Chondrocyte (in vitro differentiated cells): Measurements from ENCODE around the gene ARHGAP24. TPM values are rescaled to one million over a fixed set of nuclear protein-coding genes. Genes with fewer than 3 reads are reported as not detected.
A peak's percentile ranks its signal among the peaks of the same experiment; 100 is the strongest.

ENCODE experiments used
- DNase-seq: peaks from one replicate; pipeline ENCODE4 v3.0.0; 2021; ENCODE audit warnings: mixed read lengths, low spot score
- H3K27ac Mint-ChIP-seq: one replicate; pipeline ENCODE4 v1.8.0; 2021; ENCODE audit warnings: mild to moderate bottlenecking, moderate library complexity, mixed read lengths; ENCODE audit not compliant: unreplicated experiment
- H3K27me3 Mint-ChIP-seq: 2 replicates; pipeline ENCODE4 v1.8.0; 2021; ENCODE audit warnings: low read depth, mixed read lengths
- H3K36me3 Mint-ChIP-seq: 2 replicates; pipeline ENCODE4 v1.8.0; 2021; ENCODE audit warnings: low read depth, mixed read lengths
- H3K4me1 Mint-ChIP-seq: 2 replicates; pipeline ENCODE4 v1.8.0; 2021; ENCODE audit warnings: low read depth, mild to moderate bottlenecking, mixed read lengths
- H3K4me3 Mint-ChIP-seq: one replicate; pipeline ENCODE4 v1.8.0; 2021; ENCODE audit warnings: mild to moderate bottlenecking, moderate library complexity, mixed read lengths; ENCODE audit not compliant: unreplicated experiment
- H3K9me3 Mint-ChIP-seq: 2 replicates; pipeline ENCODE4 v1.8.0; 2021; ENCODE audit warnings: low read depth, mixed read lengths
- total RNA-seq: library from RNA; stranded (reverse); gene quantifications from 3 replicates; pipeline ENCODE4 v1.2.1, GENCODE V29; 2021
- TF ChIP-seq, protein P1 (sequence below): fragments of 200-600 bp; sonication (generic); IDR thresholded peaks from 2 replicates; pipeline ENCODE4 v1.5.0; 2021; ENCODE audit warnings: antibody characterized with exemption, mild to moderate bottlenecking, moderate library complexity

Gene ARHGAP24
- total RNA-seq, 1 donor from 2014 or later: 22.0 TPM

GRCh38 chr4:85932500-85933290 is 457.7 kb downstream of the ARHGAP24 start:
- peak overlapping the region; percentile 86 for H3K27ac Mint-ChIP-seq
- peaks cover 63% of the 10 kb centered on the region for H3K4me1 Mint-ChIP-seq

GRCh38 chr4:85933291-85933640 is 458.3 kb downstream of the ARHGAP24 start:
- peak overlapping the region; percentile 81 for H3K27ac Mint-ChIP-seq
- peaks cover 65% of the 10 kb centered on the region for H3K4me1 Mint-ChIP-seq

More at GRCh38 chr4:85932500-85933290, 457.7 kb downstream of the ARHGAP24 start:
- DNase-seq: peak; percentile 74
- TF ChIP-seq, protein P1, sequence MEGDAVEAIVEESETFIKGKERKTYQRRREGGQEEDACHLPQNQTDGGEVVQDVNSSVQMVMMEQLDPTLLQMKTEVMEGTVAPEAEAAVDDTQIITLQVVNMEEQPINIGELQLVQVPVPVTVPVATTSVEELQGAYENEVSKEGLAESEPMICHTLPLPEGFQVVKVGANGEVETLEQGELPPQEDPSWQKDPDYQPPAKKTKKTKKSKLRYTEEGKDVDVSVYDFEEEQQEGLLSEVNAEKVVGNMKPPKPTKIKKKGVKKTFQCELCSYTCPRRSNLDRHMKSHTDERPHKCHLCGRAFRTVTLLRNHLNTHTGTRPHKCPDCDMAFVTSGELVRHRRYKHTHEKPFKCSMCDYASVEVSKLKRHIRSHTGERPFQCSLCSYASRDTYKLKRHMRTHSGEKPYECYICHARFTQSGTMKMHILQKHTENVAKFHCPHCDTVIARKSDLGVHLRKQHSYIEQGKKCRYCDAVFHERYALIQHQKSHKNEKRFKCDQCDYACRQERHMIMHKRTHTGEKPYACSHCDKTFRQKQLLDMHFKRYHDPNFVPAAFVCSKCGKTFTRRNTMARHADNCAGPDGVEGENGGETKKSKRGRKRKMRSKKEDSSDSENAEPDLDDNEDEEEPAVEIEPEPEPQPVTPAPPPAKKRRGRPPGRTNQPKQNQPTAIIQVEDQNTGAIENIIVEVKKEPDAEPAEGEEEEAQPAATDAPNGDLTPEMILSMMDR: no peak
- Mint-ChIP-seq H3K36me3 (peaks cover 2% of the 10 kb centered on the region), H3K9me3 (no peaks in the 10 kb centered on the region), H3K27me3 (no peaks in the 10 kb centered on the region), H3K4me3 (peak overlapping the region; percentile 50)

GRCh38 chr4:85937507-85937906 is 462.6 kb downstream of the ARHGAP24 start:
- no peak overlapping the region for H3K4me3 Mint-ChIP-seq
- H3K27ac Mint-ChIP-seq: no peak overlapping the region
- no peaks in the 10 kb centered on the region for H3K9me3 Mint-ChIP-seq
- TF ChIP-seq, protein P1: no peak
- H3K4me1 Mint-ChIP-seq: peaks cover 26% of the 10 kb centered on the region
- no peak for DNase-seq
- H3K36me3 Mint-ChIP-seq: peaks cover 5% of the 10 kb centered on the region
- no peaks in the 10 kb centered on the region for H3K27me3 Mint-ChIP-seq

More at GRCh38 chr4:85933291-85933640, 458.3 kb downstream of the ARHGAP24 start:
- Mint-ChIP-seq H3K9me3 (no peaks in the 10 kb centered on the region), H3K27me3 (no peaks in the 10 kb centered on the region), H3K4me3 (no peak overlapping the region), H3K36me3 (peaks cover 2% of the 10 kb centered on the region)
- DNase-seq: no peak
- TF ChIP-seq, protein P1: no peak

GRCh38 chr4:85938062-85938461 is 463.1 kb downstream of the ARHGAP24 start:
- H3K4me3 Mint-ChIP-seq: no peak overlapping the region
- H3K27me3 Mint-ChIP-seq: no peaks in the 10 kb centered on the region
- no peak for DNase-seq
- H3K4me1 Mint-ChIP-seq: peaks cover 21% of the 10 kb centered on the region
- TF ChIP-seq, protein P1: no peak
- no peaks in the 10 kb centered on the region for H3K9me3 Mint-ChIP-seq
- H3K36me3 Mint-ChIP-seq: peaks cover 5% of the 10 kb centered on the region
- H3K27ac Mint-ChIP-seq: no peak overlapping the region

DNA sequence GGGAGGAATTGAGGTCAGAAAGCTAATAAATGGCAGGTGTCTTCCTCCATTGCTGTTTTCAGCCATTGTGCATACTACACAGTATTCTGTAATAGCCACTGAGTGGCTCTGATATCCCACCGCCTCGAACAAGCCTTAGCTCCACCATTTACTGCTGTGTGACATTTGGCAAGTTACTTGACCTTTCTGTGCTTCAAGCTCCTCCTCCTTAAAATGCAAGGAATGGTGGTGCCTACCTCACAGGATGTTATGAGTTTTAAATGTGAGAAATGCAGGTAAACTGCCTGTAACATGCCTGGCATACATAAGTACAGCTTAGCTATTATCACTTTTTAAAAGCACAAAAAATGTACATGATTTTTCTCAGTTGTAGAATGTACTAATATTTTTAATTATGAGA is 464.0 kb downstream of the ARHGAP24 start:
- H3K9me3 Mint-ChIP-seq: peaks cover 1% of the 10 kb centered on the region
- no peak overlapping the region for H3K4me3 Mint-ChIP-seq
- H3K4me1 Mint-ChIP-seq: peaks cover 12% of the 10 kb centered on the region
- no peaks in the 10 kb centered on the region for H3K27me3 Mint-ChIP-seq
- H3K36me3 Mint-ChIP-seq: peaks cover 6% of the 10 kb centered on the region
- no peak for DNase-seq
- no peak overlapping the region for H3K27ac Mint-ChIP-seq
- TF ChIP-seq, protein P1: no peak
